Fibroblast of skin of scalp (primary cell): ENCODE data around the gene OR7G1.
A peak's percentile ranks its signal among the peaks of the same experiment; 100 is the strongest.
"Not testable (repeated sequence)": the region's sequence is repeated elsewhere in the genome, so short reads cannot be mapped to it uniquely, and the experiment has no call there.

ENCODE experiments used
- DNase-seq: peaks from one replicate; pipeline ENCODE4 v3.0.0-alpha.2; 2013

OR7G1 gene

DNA sequence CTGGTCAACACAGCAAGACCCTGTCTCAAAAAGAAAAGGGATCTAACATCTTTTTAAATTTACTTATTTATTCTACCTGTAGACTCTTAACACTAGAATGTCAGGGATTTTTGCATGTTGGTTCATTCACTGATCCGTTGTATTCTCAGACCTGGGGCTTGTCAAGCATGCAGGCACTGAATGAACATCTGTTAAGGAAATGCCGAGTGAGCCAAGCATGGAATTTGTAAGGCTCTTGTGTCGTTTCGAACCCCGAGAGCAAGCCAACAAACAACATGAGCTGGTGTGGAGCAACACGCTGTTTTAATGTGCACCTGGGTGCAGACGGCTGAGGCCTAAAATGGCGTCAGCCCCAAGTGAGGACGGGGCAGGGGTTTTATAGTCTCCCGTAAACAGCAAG is 38.7 kb downstream of the OR7G1 start:
- DNase-seq: no peak

DNA sequence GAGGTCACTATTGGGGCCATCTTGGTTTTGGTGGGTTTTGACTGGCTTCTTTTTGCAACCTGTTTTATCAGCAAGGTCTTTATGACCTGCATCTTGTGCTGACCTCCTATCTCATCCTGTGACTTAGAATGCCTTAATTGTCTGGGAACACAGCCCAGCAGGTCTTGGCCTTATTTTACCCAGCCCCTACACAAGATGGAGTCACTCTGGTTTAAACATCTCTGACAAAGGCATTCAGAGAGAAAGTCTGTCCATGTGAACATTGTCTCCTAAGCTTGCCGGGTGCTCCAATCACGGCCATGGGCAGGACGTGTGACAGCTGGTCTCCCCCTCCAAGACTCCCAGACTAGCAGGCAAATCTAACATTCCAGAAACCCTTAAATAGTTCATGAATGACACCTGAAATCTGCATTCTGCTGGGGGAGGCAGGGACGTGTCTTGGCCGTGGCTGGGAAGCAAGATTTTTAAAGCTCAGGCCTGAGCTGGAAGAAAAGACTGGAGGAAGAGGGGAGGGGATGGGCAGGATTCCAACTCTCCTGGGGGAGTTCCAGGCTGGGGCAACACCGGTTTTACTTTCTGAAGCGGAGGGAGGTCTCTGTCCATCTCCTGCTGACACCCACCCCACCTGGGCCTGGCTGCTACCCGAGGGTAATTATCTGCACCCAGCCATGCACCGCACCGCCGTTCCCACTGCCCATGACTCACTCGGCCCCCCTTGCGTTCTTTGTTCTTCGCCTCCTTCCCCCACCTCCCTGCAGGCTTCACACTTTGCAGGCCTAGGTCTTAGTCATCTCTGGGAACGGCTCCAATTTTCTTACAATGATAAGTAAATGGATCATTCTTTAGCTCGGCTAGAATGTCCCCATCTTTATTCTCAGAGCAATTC is 40.3 kb downstream of the OR7G1 start:
- peak; percentile 94 for DNase-seq

DNA sequence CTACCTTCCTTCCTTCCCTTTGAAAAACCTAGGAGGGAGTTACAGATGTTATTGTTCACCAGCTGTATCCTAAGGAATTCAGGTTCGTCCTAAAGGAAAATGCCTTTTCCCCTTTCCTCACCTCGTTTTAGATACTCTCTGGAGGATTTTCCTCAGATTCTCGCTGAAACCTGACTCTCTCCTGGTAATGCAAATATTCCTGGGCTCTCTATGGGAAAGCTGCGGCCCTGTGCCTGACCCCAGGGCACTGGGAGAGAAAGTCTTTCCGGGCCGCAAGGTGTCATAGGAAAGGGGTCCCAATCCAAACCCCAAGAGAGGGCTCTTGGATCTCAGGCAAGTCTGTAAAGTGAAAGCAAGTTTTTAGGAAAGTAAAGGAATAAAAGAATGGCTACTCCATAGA is 41.8 kb downstream of the OR7G1 start:
- no peak for DNase-seq

DNA sequence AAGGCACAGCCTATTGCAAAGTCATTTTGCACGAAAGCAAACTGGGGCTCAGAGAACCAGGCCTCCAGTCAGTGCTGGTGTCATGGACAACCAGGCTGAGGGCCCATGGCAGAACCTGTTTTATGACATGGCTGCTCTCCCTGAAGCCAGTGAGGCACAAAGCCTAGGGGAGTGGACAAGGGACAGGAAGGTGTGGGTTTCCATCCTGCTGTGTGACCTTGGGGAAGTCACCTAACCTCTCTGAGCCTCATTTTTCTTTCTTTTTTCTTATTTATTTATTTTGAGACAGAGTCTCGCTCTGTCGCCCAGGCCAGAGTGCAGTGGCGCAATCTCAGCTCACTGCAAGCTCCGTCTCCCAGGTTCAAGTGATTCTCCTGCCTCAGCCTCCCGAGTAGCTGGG is 43.8 kb downstream of the OR7G1 start:
- DNase-seq: not testable (repeated sequence)

DNA sequence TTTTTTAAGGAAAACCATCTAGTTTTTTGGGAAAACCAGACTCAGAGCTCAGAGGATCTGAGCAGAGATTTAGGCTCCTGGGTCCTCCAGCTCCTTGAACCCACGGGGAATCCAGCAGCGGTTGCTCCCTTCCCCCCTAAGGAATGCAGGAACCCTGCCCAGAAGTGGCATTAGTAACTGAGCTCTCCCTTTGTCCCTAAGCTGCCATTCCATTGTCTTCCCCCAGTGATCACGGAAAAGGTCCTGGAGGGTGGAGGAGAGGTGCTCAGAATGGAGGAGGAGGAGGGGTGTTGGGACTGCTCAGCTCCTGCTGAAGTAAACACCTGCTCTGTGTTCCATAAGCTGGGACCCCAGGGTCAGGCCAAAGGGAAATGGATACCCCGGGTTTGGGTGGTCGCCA is 45.5 kb downstream of the OR7G1 start:
- no peak for DNase-seq

DNA sequence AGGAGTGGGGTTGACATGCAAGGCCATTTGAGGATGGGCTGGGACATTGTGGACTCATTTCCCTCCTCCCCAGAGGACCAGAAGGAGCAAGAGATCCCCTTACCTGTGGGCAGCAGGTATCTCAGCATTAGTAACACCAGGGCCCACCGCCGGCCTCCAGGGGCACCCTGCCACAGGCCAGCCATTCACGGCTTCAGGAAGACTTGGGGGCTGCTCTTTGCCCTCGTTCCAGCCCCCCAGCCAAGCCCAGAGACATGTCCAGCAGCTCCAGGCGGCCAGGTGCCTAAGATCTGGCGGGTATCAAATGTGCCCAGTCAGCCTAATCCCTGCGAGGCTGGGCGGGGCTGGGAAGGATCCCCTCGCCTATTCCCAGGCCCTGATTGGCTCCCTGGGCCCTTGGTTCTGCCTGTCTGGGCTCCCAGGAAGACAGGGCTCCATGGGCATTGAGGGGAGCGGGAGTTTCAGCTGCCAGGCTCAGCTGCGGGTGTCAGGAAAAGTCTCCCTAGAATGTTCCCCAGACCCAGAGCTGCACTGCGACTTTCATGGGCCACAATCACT is 50.0 kb downstream of the OR7G1 start:
- no peak for DNase-seq
